Mesenteric fat pad (tissue), 1 donor: ENCODE measurements around the gene CPEB4. TPM values are rescaled to one million over a fixed set of nuclear protein-coding genes. Genes with fewer than 3 reads are reported as not detected.

Experiments
- DNase-seq: peaks from one replicate; pipeline ENCODE4 v3.0.0-alpha.2; 2020; ENCODE audit warnings: low spot score
- total RNA-seq: library from RNA; stranded (reverse); fragmentation: NEBNext Ultra II Directional; extraction: Animal tissue kit (Norgen Biotek cat#: 25700); gene quantifications from one replicate; pipeline ENCODE4 v1.2.1, GENCODE V29; 2021
- donor health status: DM: yes; HTN: yes; CAD: no.

CPEB4 gene
- total RNA-seq, 1 donor from 2014 or later, result 60.2 TPM

GRCh38 chr5:173941102-173941501 lies 53.0 kb downstream of the CPEB4 start:
- DNase-seq, result no peak

- DNase-seq, result no peak
Observed at GRCh38 chr5:173941758-173942401, 53.7 kb downstream of the CPEB4 start.

GRCh38 chr5:173944511-173944910 lies 56.4 kb downstream of the CPEB4 start:
- DNase-seq, result no peak

- DNase-seq, result no peak
Observed at GRCh38 chr5:173945160-173945559, 57.0 kb downstream of the CPEB4 start.

GRCh38 chr5:173946323-173946722 lies 58.2 kb downstream of the CPEB4 start:
- no peak for DNase-seq

GRCh38 chr5:173950829-173951228 lies 62.7 kb downstream of the CPEB4 start:
- DNase-seq, result no peak

GRCh38 chr5:173953528-173954090 lies 65.5 kb downstream of the CPEB4 start:
- DNase-seq, result no peak

- no peak for DNase-seq
Observed at GRCh38 chr5:173954671-173955521, 66.7 kb downstream of the CPEB4 start.

GRCh38 chr5:173960986-173961385 lies 72.8 kb downstream of the CPEB4 start:
- DNase-seq, result no peak

GRCh38 chr5:173961418-173961817 lies 73.3 kb downstream of the CPEB4 start:
- no peak for DNase-seq

GRCh38 chr5:173962436-173962972 lies 74.4 kb downstream of the CPEB4 start:
- DNase-seq, result no peak

- no peak for DNase-seq
Observed at GRCh38 chr5:173963182-173963838, 75.2 kb downstream of the CPEB4 start.

- DNase-seq, result no peak
Observed at GRCh38 chr5:173963867-173964441, 75.8 kb downstream of the CPEB4 start.

GRCh38 chr5:173964506-173964905 lies 76.4 kb downstream of the CPEB4 start:
- no peak for DNase-seq

GRCh38 chr5:173967241-173967640 lies 79.1 kb downstream of the CPEB4 start:
- no peak for DNase-seq

- no peak for DNase-seq
Observed at GRCh38 chr5:173968154-173968797, 80.1 kb downstream of the CPEB4 start.

GRCh38 chr5:173969167-173970049 lies 81.3 kb downstream of the CPEB4 start:
- no peak for DNase-seq

GRCh38 chr5:173970878-173971650 lies 82.9 kb downstream of the CPEB4 start:
- no peak for DNase-seq
